Measurements from ENCODE around the gene CYP3A5.

The CYP3A5 gene

DNA sequence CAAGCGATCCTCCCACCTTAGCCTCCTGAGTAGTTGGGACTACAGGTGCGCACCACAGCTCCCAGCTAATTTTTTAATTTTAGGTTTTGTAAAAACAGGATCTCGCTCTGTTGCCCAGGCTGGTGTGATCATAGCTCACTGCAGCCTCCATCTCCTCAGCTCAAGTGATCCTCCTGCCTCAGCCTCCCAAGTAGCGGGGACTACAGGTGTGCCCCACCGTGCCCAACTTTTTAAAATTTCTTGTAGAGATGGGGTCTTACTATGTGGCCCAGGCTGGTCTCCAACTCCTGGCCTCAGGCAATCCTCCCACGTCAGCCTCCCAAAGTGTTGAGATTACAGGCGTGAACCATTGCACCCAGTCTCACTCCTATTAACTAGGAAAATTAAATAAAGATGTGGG lies 74.3 kb downstream of the CYP3A5 start:
- TF ChIP-seq, protein P1, sequence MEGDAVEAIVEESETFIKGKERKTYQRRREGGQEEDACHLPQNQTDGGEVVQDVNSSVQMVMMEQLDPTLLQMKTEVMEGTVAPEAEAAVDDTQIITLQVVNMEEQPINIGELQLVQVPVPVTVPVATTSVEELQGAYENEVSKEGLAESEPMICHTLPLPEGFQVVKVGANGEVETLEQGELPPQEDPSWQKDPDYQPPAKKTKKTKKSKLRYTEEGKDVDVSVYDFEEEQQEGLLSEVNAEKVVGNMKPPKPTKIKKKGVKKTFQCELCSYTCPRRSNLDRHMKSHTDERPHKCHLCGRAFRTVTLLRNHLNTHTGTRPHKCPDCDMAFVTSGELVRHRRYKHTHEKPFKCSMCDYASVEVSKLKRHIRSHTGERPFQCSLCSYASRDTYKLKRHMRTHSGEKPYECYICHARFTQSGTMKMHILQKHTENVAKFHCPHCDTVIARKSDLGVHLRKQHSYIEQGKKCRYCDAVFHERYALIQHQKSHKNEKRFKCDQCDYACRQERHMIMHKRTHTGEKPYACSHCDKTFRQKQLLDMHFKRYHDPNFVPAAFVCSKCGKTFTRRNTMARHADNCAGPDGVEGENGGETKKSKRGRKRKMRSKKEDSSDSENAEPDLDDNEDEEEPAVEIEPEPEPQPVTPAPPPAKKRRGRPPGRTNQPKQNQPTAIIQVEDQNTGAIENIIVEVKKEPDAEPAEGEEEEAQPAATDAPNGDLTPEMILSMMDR (IDR thresholded peaks at IDR 0.05; ENCODE audit: low read length) = no peak
- DNase-seq = no peak
- H4K20me1 ChIP-seq (ENCODE audit: insufficient read depth, low read length) = no peaks in the 10 kb centered on the region
- H3K4me1 ChIP-seq (ENCODE audit: low read length) = no peaks in the 10 kb centered on the region
- H3K4me3 ChIP-seq (ENCODE audit: low read length) = no peak overlapping the region
- no peak overlapping the region for H3K4me2 ChIP-seq (ENCODE audit: low read depth, low read length)
- no peaks in the 10 kb centered on the region for H3K79me2 ChIP-seq (ENCODE audit: low read length)
- H3K27ac ChIP-seq (ENCODE audit: low read length) = no peak overlapping the region
- H3K9me3 ChIP-seq (replicated peaks; ENCODE audit: insufficient read depth, low read length) = no peaks in the 10 kb centered on the region
- H3K9me2 ChIP-seq (replicated peaks; ENCODE audit: insufficient read depth, low read length) = no peaks in the 10 kb centered on the region
- no peak overlapping the region for H3K9ac ChIP-seq (ENCODE audit: low read length)
- no peaks in the 10 kb centered on the region for H3K27me3 ChIP-seq (replicated peaks; ENCODE audit: insufficient read depth, low read length)
- H3K36me3 ChIP-seq (replicated peaks; ENCODE audit: insufficient read depth, low read length) = no peaks in the 10 kb centered on the region
- H2AFZ ChIP-seq (ENCODE audit: low read length) = no peak overlapping the region
- H3F3A ChIP-seq (ENCODE audit: insufficient read depth, low read length) = no peaks in the 10 kb centered on the region

- no peaks in the 10 kb centered on the region for H3F3A ChIP-seq (ENCODE audit: insufficient read depth, low read length)
- no peak for TF ChIP-seq EZH2phosphoT487 (IDR thresholded peaks at IDR 0.05; ENCODE audit: low read length)
- TF ChIP-seq, protein P1 (IDR thresholded peaks at IDR 0.05; ENCODE audit: low read length) = no peak
- TF ChIP-seq EZH2 (optimal IDR thresholded peaks at IDR 0.05; ENCODE audit: low read depth, low read length) = no peak
- H3K9me3 ChIP-seq (replicated peaks; ENCODE audit: insufficient read depth, low read length) = no peaks in the 10 kb centered on the region
- no peak overlapping the region for H2AFZ ChIP-seq (ENCODE audit: low read length)
- no peak for DNase-seq
- no peaks in the 10 kb centered on the region for H3K36me3 ChIP-seq (replicated peaks; ENCODE audit: insufficient read depth, low read length)
- H4K20me1 ChIP-seq (ENCODE audit: insufficient read depth, low read length) = no peaks in the 10 kb centered on the region
- H3K27me3 ChIP-seq (replicated peaks; ENCODE audit: insufficient read depth, low read length) = no peaks in the 10 kb centered on the region
- H3K27ac ChIP-seq (ENCODE audit: low read length) = no peak overlapping the region
- no peaks in the 10 kb centered on the region for H3K4me1 ChIP-seq (ENCODE audit: low read length)
- no peaks in the 10 kb centered on the region for H3K79me2 ChIP-seq (ENCODE audit: low read length)
- no peak overlapping the region for H3K4me3 ChIP-seq (ENCODE audit: low read length)
- H3K9me2 ChIP-seq (replicated peaks; ENCODE audit: insufficient read depth, low read length) = no peaks in the 10 kb centered on the region
- H3K9ac ChIP-seq (ENCODE audit: low read length) = no peak overlapping the region
- no peak overlapping the region for H3K4me2 ChIP-seq (ENCODE audit: low read depth, low read length)
Observed at GRCh38 chr7:99601656-99602310, 78.0 kb downstream of the CYP3A5 start.

DNA sequence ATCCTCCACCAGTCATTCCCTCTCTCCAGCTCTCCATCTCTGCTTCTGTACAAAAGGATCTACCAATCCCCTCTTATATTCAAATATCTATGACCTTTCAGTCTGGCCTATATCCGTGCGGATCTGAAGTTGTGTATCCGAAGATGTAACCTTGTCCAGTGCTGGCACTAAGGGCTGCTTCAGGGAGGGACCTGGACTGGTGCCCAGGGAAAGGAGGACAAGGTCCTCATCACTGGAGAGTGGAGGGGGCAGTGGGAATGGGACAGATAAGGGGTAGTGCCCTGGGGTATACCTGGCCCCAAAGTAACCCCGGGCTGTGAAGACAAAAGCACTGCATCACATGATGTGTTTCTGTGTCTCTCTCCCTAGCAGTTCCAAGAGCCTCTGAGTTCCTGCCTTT lies 80.0 kb downstream of the CYP3A5 start:
- no peaks in the 10 kb centered on the region for H3K27me3 ChIP-seq (replicated peaks; ENCODE audit: insufficient read depth, low read length)
- H3K9me3 ChIP-seq (replicated peaks; ENCODE audit: insufficient read depth, low read length) = no peaks in the 10 kb centered on the region
- no peak overlapping the region for H2AFZ ChIP-seq (ENCODE audit: low read length)
- H3K36me3 ChIP-seq (replicated peaks; ENCODE audit: insufficient read depth, low read length) = no peaks in the 10 kb centered on the region
- no peak overlapping the region for H3K27ac ChIP-seq (ENCODE audit: low read length)
- H3K9me2 ChIP-seq (replicated peaks; ENCODE audit: insufficient read depth, low read length) = no peaks in the 10 kb centered on the region
- no peak overlapping the region for H3K4me2 ChIP-seq (ENCODE audit: low read depth, low read length)
- TF ChIP-seq, protein P1 (IDR thresholded peaks at IDR 0.05; ENCODE audit: low read length) = no peak
- TF ChIP-seq EZH2phosphoT487 (IDR thresholded peaks at IDR 0.05; ENCODE audit: low read length) (no peak), EZH2 (optimal IDR thresholded peaks at IDR 0.05; ENCODE audit: low read depth, low read length) (no peak)
- H3K9ac ChIP-seq (ENCODE audit: low read length) = no peak overlapping the region
- H4K20me1 ChIP-seq (ENCODE audit: insufficient read depth, low read length) = no peaks in the 10 kb centered on the region
- no peak for DNase-seq
- no peak overlapping the region for H3K4me3 ChIP-seq (ENCODE audit: low read length)
- no peaks in the 10 kb centered on the region for H3F3A ChIP-seq (ENCODE audit: insufficient read depth, low read length)
- H3K79me2 ChIP-seq (ENCODE audit: low read length) = no peaks in the 10 kb centered on the region
- no peaks in the 10 kb centered on the region for H3K4me1 ChIP-seq (ENCODE audit: low read length)
